Tibial nerve (tissue), 4 donors: ENCODE results near the gene SLC14A1. TPM values are rescaled to one million over a fixed set of nuclear protein-coding genes. Genes with fewer than 3 reads are reported as not detected.
A peak's percentile ranks its signal among the peaks of the same experiment; 100 is the strongest.

Experiments
- DNase-seq, 2 donors: peaks; one replicate each; pipeline ENCODE4 v3.0.0-alpha.2; 2019; ENCODE audit warnings: low spot score in 2 of 2
- H3K27ac ChIP-seq, 4 donors: fragments of 200-600 bp; sonication (generic) in 3 of 4; one replicate each; pipeline ENCODE4 v1.5.1; 2017 to 2019; ENCODE audit warnings: mild to moderate bottlenecking in 1 of 4
- H3K27me3 ChIP-seq, 2 donors: fragments of 200-600 bp; sonication (generic) in 1 of 2; one replicate each; pipeline versions ENCODE4 v1.5.1 to v1.6.0; 2017 to 2019
- H3K36me3 ChIP-seq, 3 donors: fragments of 200-600 bp; sonication (generic); one replicate each; pipeline ENCODE4 v1.5.1; 2018 to 2019
- H3K4me1 ChIP-seq, 4 donors: fragments of 200-600 bp; sonication (generic) in 3 of 4; one replicate each; pipeline ENCODE4 v1.5.1; 2017 to 2019
- H3K4me3 ChIP-seq, 4 donors: fragments of 200-600 bp; sonication (generic) in 3 of 4; one replicate each; pipeline ENCODE4 v1.5.1; 2017 to 2019; ENCODE audit warnings: mild to moderate bottlenecking in 1 of 4, moderate library complexity in 1 of 4
- H3K9me3 ChIP-seq, 4 donors: fragments of 200-600 bp; sonication (generic) in 3 of 4; one replicate each; pipeline ENCODE4 v1.5.1; 2017 to 2019
- CTCF ChIP-seq, 5 experiments: fragments of 200-600 bp in 3 of 5; fragments of 450-650 bp in 2 of 5; sonication (generic) in 3 of 5; IDR thresholded peaks; one replicate each; pipeline ENCODE4 v1.5.1; 2016 to 2019; ENCODE audit warnings: antibody characterized with exemption in 5 of 5, mild to moderate bottlenecking in 3 of 5, moderate library complexity in 2 of 5
- EP300 ChIP-seq, 2 donors: sonication (generic); formaldehyde crosslinking; IDR thresholded peaks; one replicate each; pipeline ENCODE4 v1.6.1; 2017; ENCODE audit warnings: antibody characterized with exemption in 2 of 2, mild to moderate bottlenecking in 1 of 2
- POLR2A ChIP-seq, 2 donors: fragments of 450-650 bp; IDR thresholded peaks; one replicate each; pipeline ENCODE4 v1.6.1; 2017; ENCODE audit warnings: antibody characterized with exemption in 2 of 2, mild to moderate bottlenecking in 2 of 2, moderate library complexity in 2 of 2
- WGBS, 2 donors: methylation state at CpG; one replicate each; pipeline ENCODE4 v1.1.5; 2018; 5-methylcytosine and 5-hydroxymethylcytosine counted together
- total RNA-seq, 4 donors: library from RNA; depleted of rRNA; stranded (reverse); fragments of >200 nt; gene quantifications; one replicate each; pipeline ENCODE4 v1.1.0, GENCODE V29; 2016

Gene SLC14A1
- total RNA-seq, 4 donors from 2014 or later = 0.39 to 3.7 (median 0.60) TPM; not detected in 1

- Histone ChIP-seq H3K9me3 (no peaks in the 10 kb centered on the region), H3K36me3 (no peaks in the 10 kb centered on the region), H3K27ac (no peak overlapping the region), H3K27me3 (no peaks in the 10 kb centered on the region), H3K4me3 (no peak overlapping the region), H3K4me1 (no peaks in the 10 kb centered on the region)
- TF ChIP-seq CTCF (IDR thresholded peaks at IDR 0.05) (no peak), POLR2A (IDR thresholded peaks at IDR 0.05) (no peak), EP300 (IDR thresholded peaks at IDR 0.05) (no peak)
- 79 to 93% methylated on average over 8 of the region's 8 CpGs for whole genome bisulfite sequencing, 2 donors
- DNase-seq = no peak
Observed at GRCh38 chr18:45682181-45682580, 41.8 kb upstream of the SLC14A1 start.

- no peaks in the 10 kb centered on the region for H3K9me3 ChIP-seq
- TF ChIP-seq CTCF (IDR thresholded peaks at IDR 0.05) (no peak), EP300 (IDR thresholded peaks at IDR 0.05) (no peak), POLR2A (IDR thresholded peaks at IDR 0.05) (no peak)
- no peaks in the 10 kb centered on the region for H3K36me3 ChIP-seq
- no peak overlapping the region for H3K27ac ChIP-seq
- H3K27me3 ChIP-seq = no peaks in the 10 kb centered on the region
- no peaks in the 10 kb centered on the region for H3K4me1 ChIP-seq
- WGBS, 2 donors = 58 to 70% methylated on average over 5 of the region's 5 CpGs
- DNase-seq = no peak
- no peak overlapping the region for H3K4me3 ChIP-seq
Observed at GRCh38 chr18:45684341-45685115, 39.5 kb upstream of the SLC14A1 start.

- Histone ChIP-seq H3K36me3 (no peaks in the 10 kb centered on the region), H3K9me3 (no peaks in the 10 kb centered on the region), H3K4me1 (peaks cover 0 to 8% (median 0%) of the 10 kb centered on the region in 4 donors), H3K27me3 (no peaks in the 10 kb centered on the region), H3K4me3 (peak overlapping the region in 1 of 4 donors; percentile 15), H3K27ac (peak overlapping the region in 1 of 4 donors; percentile 59)
- TF ChIP-seq EP300 (IDR thresholded peaks at IDR 0.05) = no peak
- 60 to 64% methylated on average over 7 of the region's 7 CpGs for WGBS, 2 donors
- DNase-seq = no peak
Observed at GRCh38 chr18:45686891-45687611, 36.9 kb upstream of the SLC14A1 start.

GRCh38 chr18:45687621-45688020, 36.4 kb upstream of the SLC14A1 start:
- TF ChIP-seq EP300 (IDR thresholded peaks at IDR 0.05) = no peak
- TF ChIP-seq POLR2A (IDR thresholded peaks at IDR 0.05) = no peak
- no peak for TF ChIP-seq CTCF (IDR thresholded peaks at IDR 0.05)
- Histone ChIP-seq H3K27ac (peak overlapping the region in 1 of 4 donors; percentile 59), H3K4me3 (peak overlapping the region in 1 of 4 donors; percentile 15), H3K9me3 (no peaks in the 10 kb centered on the region), H3K27me3 (no peaks in the 10 kb centered on the region), H3K4me1 (peaks cover 0 to 8% (median 0%) of the 10 kb centered on the region in 4 donors), H3K36me3 (no peaks in the 10 kb centered on the region)
- WGBS, 2 donors = 58 to 66% methylated on average over 6 of the region's 6 CpGs
- DNase-seq = no peak

DNA sequence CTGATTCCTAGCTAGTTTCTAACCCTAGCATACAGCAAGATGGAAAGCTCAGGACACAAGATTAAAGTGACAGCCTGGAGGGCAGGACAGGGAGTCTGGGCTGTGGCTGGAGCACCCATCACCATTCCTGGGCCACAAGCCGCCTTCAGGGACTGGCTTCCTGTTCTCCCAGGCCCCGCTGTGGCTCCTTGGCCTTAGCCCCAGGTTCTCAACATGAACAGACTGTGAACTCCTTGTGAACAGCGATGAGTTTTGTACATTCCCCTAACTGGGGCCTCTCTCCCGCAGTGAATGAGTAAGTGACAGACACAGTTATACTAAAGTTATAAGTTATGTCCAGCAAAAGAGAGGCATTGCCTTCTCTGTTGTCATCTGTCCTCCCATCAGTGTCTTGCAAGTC, 35.9 kb upstream of the SLC14A1 start:
- Histone ChIP-seq H3K36me3 (no peaks in the 10 kb centered on the region), H3K9me3 (no peaks in the 10 kb centered on the region), H3K4me3 (no peak overlapping the region), H3K27ac (peak overlapping the region in 1 of 4 donors; percentile 45), H3K27me3 (no peaks in the 10 kb centered on the region), H3K4me1 (peaks cover 0 to 8% (median 0%) of the 10 kb centered on the region in 4 donors)
- DNase-seq = no peak
- TF ChIP-seq EP300 (IDR thresholded peaks at IDR 0.05) (no peak), CTCF (IDR thresholded peaks at IDR 0.05) (no peak), POLR2A (IDR thresholded peaks at IDR 0.05) (no peak)
- WGBS, 2 donors = 56 to 63% methylated on average over 4 of the region's 4 CpGs
